Ishikawa (cell line): Measurements from ENCODE around the gene DHRS2.

ENCODE experiments used
- CEBPB ChIP-seq: IDR thresholded peaks from 2 replicates; pipeline ENCODE4 v1.6.1; 2012
- CREB1 ChIP-seq: IDR thresholded peaks from 2 replicates; pipeline ENCODE4 v1.6.1; 2012; ENCODE audit warnings: low read depth
- EGR1 ChIP-seq: IDR thresholded peaks from 2 replicates; pipeline ENCODE4 v1.6.1; 2012
- EP300 ChIP-seq: IDR thresholded peaks from 2 replicates; pipeline ENCODE4 v1.6.1; 2012; ENCODE audit warnings: borderline replicate concordance
- FOXM1 ChIP-seq: IDR thresholded peaks from 2 replicates; pipeline ENCODE4 v1.6.1; 2012; ENCODE audit warnings: low read depth, borderline replicate concordance
- MAX ChIP-seq: IDR thresholded peaks from 2 replicates; pipeline ENCODE4 v1.6.1; 2012
- NFIC ChIP-seq: IDR thresholded peaks from 2 replicates; pipeline ENCODE4 v1.6.1; 2012
- RAD21 ChIP-seq: IDR thresholded peaks from 2 replicates; pipeline ENCODE4 v1.6.1; 2012; ENCODE audit warnings: low read depth
- REST ChIP-seq: IDR thresholded peaks from 2 replicates; pipeline ENCODE4 v1.6.1; 2012; ENCODE audit warnings: low read depth, mild to moderate bottlenecking
- TAF1 ChIP-seq: IDR thresholded peaks from 2 replicates; pipeline ENCODE4 v1.6.1; 2012; ENCODE audit warnings: low read depth, mild to moderate bottlenecking
- TCF12 ChIP-seq: IDR thresholded peaks from 2 replicates; pipeline ENCODE4 v1.6.1; 2012; ENCODE audit warnings: low read depth
- TEAD4 ChIP-seq: IDR thresholded peaks from 2 replicates; pipeline ENCODE4 v1.6.1; 2012
- USF1 ChIP-seq: IDR thresholded peaks from 2 replicates; pipeline ENCODE4 v1.6.1; 2012
- YY1 ChIP-seq: IDR thresholded peaks from 2 replicates; pipeline ENCODE4 v1.6.1; 2012; ENCODE audit warnings: low read depth
- ZBTB7A ChIP-seq: IDR thresholded peaks from 2 replicates; pipeline ENCODE4 v1.6.1; 2012; ENCODE audit warnings: low read depth

Gene DHRS2

GRCh38 chr14:23640524-23641141 lies 4.5 kb downstream of the DHRS2 start:
- TF ChIP-seq REST (no peak), EGR1 (no peak), MAX (no peak), FOXM1 (no peak), EP300 (no peak)

GRCh38 chr14:23641180-23641914 lies 5.2 kb downstream of the DHRS2 start:
- TF ChIP-seq RAD21 = no peak
- TF ChIP-seq NFIC = no peak
- no peak for TF ChIP-seq REST
- TF ChIP-seq CEBPB = no peak
- no peak for TF ChIP-seq TCF12
- no peak for TF ChIP-seq ZBTB7A
- no peak for TF ChIP-seq YY1
- TF ChIP-seq TEAD4 = no peak

GRCh38 chr14:23641915-23642588 lies 5.9 kb downstream of the DHRS2 start:
- TF ChIP-seq CEBPB (no peak), EGR1 (no peak), TCF12 (no peak), EP300 (no peak), REST (no peak), CREB1 (no peak), ZBTB7A (no peak), FOXM1 (no peak), USF1 (no peak), NFIC (no peak), TEAD4 (no peak), RAD21 (no peak), TAF1 (no peak)

- TF ChIP-seq EGR1 (no peak), TAF1 (no peak), MAX (no peak), YY1 (no peak), TEAD4 (no peak), FOXM1 (no peak), REST (no peak), CREB1 (no peak), NFIC (no peak), CEBPB (no peak), ZBTB7A (no peak)
Observed at GRCh38 chr14:23643533-23644194, 7.5 kb downstream of the DHRS2 start.
